GM13976 (cell line): ENCODE measurements around the gene TAMALIN.

Experiments used
- DNase-seq: peaks from one replicate; pipeline ENCODE4 v3.0.0; 2012; ENCODE audit warnings: low spot score
- in situ Hi-C: fragments of 300-500 bp; cut with MboI; formaldehyde crosslinking; loops from one replicate; pipeline ENCODE4 v1.12.0; 2022; ENCODE audit warnings: low sequenced_read_pairs, mixed read lengths, inconsistent platforms; ENCODE audit not compliant: unreplicated experiment
- TF ChIP-seq, protein P1 (sequence below): IDR thresholded peaks from 2 replicates; pipeline ENCODE4 v1.5.1; 2012; ENCODE audit warnings: borderline replicate concordance, mild to moderate bottlenecking; ENCODE audit not compliant: insufficient read depth; ENCODE audit errors: extremely low read depth, missing control alignments, control extremely low read depth

TAMALIN gene

DNA sequence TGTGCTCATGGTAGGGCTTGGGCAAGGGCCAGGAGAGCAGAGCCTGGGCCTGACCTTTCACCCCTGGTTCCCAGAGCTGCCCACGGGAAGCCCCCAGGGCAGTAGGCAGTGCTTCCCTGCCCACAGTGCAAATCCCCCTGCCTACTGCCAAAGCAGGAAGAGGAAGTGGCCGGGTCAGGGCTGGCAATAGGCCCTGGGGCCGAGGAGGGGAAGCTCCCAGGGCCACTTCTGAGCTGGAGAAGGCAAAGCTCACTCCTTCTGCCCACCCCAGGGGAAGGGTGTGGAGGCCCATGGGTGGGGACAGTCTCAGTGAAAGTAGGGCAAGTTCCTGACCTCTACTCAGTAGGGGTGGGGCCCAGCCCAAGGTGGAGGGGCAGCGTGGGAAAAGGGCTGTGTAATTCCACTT is 39.1 kb downstream of the TAMALIN start:
- in situ Hi-C loops: no loop called here
- DNase-seq: no peak
- TF ChIP-seq, protein P1, sequence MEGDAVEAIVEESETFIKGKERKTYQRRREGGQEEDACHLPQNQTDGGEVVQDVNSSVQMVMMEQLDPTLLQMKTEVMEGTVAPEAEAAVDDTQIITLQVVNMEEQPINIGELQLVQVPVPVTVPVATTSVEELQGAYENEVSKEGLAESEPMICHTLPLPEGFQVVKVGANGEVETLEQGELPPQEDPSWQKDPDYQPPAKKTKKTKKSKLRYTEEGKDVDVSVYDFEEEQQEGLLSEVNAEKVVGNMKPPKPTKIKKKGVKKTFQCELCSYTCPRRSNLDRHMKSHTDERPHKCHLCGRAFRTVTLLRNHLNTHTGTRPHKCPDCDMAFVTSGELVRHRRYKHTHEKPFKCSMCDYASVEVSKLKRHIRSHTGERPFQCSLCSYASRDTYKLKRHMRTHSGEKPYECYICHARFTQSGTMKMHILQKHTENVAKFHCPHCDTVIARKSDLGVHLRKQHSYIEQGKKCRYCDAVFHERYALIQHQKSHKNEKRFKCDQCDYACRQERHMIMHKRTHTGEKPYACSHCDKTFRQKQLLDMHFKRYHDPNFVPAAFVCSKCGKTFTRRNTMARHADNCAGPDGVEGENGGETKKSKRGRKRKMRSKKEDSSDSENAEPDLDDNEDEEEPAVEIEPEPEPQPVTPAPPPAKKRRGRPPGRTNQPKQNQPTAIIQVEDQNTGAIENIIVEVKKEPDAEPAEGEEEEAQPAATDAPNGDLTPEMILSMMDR: no peak

- TF ChIP-seq, protein P1: no peak
- in situ Hi-C loops: no loop called here
- no peak for DNase-seq
These were observed 40.1 kb downstream of the TAMALIN start for GRCh38 chr12:52046859-52047258.

DNA sequence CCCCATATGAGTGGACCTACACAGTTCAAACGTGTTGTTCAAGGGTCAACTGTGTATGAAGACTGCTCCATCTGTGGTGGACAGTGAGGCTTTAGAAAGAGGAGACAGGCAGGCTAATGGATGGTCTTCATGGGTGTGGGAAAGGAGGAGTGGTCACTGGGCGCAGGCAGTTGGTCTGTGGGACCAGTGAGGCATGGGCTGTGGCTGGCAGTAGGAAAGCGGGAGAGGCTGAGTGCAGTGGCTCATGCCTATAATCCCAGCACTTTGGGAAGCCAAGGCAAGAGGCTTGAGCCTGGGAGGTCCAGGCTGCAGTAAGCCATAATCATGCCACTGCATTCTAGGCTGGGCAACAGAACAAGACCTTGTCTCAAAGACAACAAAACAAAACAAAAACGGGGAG is 42.5 kb downstream of the TAMALIN start:
- no peak for DNase-seq
- in situ Hi-C loops: no loop called here
- TF ChIP-seq, protein P1: no peak

- in situ Hi-C loops: no loop called here
- no peak for DNase-seq
- TF ChIP-seq, protein P1: no peak
These were observed 42.9 kb downstream of the TAMALIN start for GRCh38 chr12:52049688-52050087.

- in situ Hi-C loops: no loop called here
- TF ChIP-seq, protein P1: no peak
- DNase-seq: no peak
These were observed 43.5 kb downstream of the TAMALIN start for GRCh38 chr12:52050116-52050757.

DNA sequence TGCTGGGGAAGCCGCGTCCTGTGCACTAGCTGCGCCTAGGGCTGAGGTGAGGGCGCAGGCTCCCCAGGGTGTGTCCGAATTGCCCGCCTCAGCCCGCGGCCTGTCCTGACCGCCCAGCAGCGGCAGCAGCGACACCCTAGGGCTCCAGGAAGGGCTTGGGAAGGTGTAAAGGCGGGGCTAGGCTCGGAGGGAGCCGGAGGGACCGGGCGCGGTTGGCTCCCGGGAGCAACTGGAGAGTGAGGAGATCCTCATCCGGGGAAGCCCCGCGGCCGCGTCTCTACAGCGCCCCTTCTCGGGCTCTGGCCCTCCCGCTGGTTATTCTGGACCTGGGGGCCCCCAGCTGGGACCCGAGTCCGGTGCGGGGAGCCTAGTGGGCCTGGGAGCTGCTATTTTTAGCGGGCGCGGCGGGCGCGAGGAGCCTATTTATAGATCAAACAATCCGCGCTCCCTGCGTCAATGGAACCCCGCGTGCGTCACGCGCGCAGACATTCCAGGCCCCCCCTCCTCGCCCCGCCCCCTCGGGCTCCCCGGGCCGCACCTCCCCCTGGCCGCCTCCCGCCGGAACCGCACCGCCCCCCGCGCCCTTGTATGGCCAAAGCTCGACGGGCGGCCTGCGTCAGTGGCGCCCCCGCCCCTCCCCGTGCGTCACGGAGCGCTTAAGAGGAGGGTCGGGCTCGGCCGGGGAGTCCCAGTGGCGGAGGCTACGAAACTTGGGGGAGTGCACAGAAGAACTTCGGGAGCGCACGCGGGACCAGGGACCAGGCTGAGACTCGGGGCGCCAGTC is 44.2 kb downstream of the TAMALIN start, which contains the start of gene NR4A1:
Gene NR4A1 (plus strand): TSS at position 685 of the 784 bp plus-strand sequence. CDS start 2,887 bp downstream, outside the sequence.
- in situ Hi-C loops: no loop called here
- peak; percentile 99 for DNase-seq
- TF ChIP-seq, protein P1: no peak
